Measurements from ENCODE around the gene LSM3.

DNA sequence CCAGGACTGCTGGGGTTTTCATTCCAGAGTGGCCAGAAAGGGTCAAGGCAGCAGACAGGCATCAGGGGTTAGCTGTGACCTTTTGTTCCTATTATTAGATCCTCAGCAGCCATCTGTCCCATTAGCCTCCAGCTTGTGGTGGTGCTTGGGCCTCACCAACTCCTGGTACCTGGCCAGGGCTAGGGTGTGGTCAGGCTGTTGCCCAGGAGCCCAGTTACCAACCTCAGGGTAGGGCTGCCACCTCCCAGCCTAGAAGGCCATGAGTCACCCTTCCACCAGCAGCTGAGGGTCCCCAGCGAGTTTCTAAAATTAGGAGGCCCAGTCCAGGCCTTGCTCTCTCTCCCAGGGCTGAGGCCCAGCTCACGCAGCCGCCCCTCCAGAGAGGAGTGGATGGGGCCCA, 41.6 kb upstream of the LSM3 start:
- TF ChIP-seq GABPA (IDR thresholded peaks at IDR 0.05; ENCODE audit: low read depth): no peak
- TF ChIP-seq, protein P1, sequence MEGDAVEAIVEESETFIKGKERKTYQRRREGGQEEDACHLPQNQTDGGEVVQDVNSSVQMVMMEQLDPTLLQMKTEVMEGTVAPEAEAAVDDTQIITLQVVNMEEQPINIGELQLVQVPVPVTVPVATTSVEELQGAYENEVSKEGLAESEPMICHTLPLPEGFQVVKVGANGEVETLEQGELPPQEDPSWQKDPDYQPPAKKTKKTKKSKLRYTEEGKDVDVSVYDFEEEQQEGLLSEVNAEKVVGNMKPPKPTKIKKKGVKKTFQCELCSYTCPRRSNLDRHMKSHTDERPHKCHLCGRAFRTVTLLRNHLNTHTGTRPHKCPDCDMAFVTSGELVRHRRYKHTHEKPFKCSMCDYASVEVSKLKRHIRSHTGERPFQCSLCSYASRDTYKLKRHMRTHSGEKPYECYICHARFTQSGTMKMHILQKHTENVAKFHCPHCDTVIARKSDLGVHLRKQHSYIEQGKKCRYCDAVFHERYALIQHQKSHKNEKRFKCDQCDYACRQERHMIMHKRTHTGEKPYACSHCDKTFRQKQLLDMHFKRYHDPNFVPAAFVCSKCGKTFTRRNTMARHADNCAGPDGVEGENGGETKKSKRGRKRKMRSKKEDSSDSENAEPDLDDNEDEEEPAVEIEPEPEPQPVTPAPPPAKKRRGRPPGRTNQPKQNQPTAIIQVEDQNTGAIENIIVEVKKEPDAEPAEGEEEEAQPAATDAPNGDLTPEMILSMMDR (IDR thresholded peaks at IDR 0.05; ENCODE audit: insufficient read depth, low read length): no peak
